Testis (tissue), 3 donors: Measurements from ENCODE around the gene DUSP18. TPM values are rescaled to one million over a fixed set of nuclear protein-coding genes. Genes with fewer than 3 reads are reported as not detected.
"Not testable (repeated sequence)": the region's sequence is repeated elsewhere in the genome, so short reads cannot be mapped to it uniquely, and the experiment has no call there.

Experiments used
- DNase-seq: peaks from one replicate; pipeline ENCODE4 v3.0.0-alpha.2; 2019
- H3K27ac ChIP-seq, 2 donors: fragments of 200-600 bp; sonication (generic); one replicate each; pipeline ENCODE4 v1.5.1; 2019
- H3K27me3 ChIP-seq: fragments of 200-600 bp; sonication (generic); one replicate; pipeline ENCODE4 v1.5.1; 2019
- H3K36me3 ChIP-seq: fragments of 200-600 bp; sonication (generic); one replicate; pipeline ENCODE4 v1.5.1; 2017; ENCODE audit warnings: low read depth; ENCODE audit errors: missing control alignments
- H3K4me1 ChIP-seq: fragments of 200-600 bp; sonication (generic); one replicate; pipeline ENCODE4 v1.5.1; 2019
- H3K4me3 ChIP-seq, 2 donors: fragments of 200-600 bp; sonication (generic); one replicate each; pipeline ENCODE4 v1.5.1; 2017 to 2019
- H3K9me3 ChIP-seq: fragments of 200-600 bp; sonication (generic); one replicate; pipeline ENCODE4 v1.5.1; 2017
- POLR2A ChIP-seq: fragments of 450-650 bp; IDR thresholded peaks from one replicate; pipeline ENCODE4 v1.6.1; 2017; ENCODE audit warnings: antibody characterized with exemption, mild to moderate bottlenecking, moderate library complexity
- WGBS, 2 donors: methylation state at CpG; one replicate each; pipeline ENCODE4 v1.1.5; 2018; 5-methylcytosine and 5-hydroxymethylcytosine counted together
- intact Hi-C: fragments of 100-400 bp; cut with DNase I; formaldehyde crosslinking; loops from one replicate; pipeline ENCODE4 v1.15.1; 2023; ENCODE audit warnings: low total_unique reads
- polyA plus RNA-seq: library from polyadenylated mRNA; stranded (reverse); fragments of 350-450 nt; fragmentation: Illumina TruSeq; extraction: RNeasy Lipid Tissue Mini Kit (QIAGEN cat#74804); gene quantifications from one replicate; pipeline ENCODE4 v1.2.3, GENCODE V29; 2014; ENCODE audit warnings: low read depth, low replicate concordance; ENCODE audit not compliant: insufficient read depth
- total RNA-seq, 2 donors: library from RNA; depleted of rRNA; stranded (reverse); fragments of >200 nt; gene quantifications; one replicate each; pipeline ENCODE4 v1.2.3, GENCODE V29; 2016
- TF ChIP-seq, protein P1 (sequence below), 3 experiments: fragments of 450-650 bp in 2 of 3; fragments of 200-600 bp in 1 of 3; sonication (generic) in 1 of 3; IDR thresholded peaks; one replicate each; pipeline ENCODE4 v1.5.1; 2016 to 2019; ENCODE audit warnings: antibody characterized with exemption in 3 of 3, mild to moderate bottlenecking in 2 of 3, moderate library complexity in 1 of 3

The DUSP18 gene
- total and polyA plus RNA-seq, 3 donors from 2014 or later, result 29.2 to 53.9 (median 42.4) TPM

DNA sequence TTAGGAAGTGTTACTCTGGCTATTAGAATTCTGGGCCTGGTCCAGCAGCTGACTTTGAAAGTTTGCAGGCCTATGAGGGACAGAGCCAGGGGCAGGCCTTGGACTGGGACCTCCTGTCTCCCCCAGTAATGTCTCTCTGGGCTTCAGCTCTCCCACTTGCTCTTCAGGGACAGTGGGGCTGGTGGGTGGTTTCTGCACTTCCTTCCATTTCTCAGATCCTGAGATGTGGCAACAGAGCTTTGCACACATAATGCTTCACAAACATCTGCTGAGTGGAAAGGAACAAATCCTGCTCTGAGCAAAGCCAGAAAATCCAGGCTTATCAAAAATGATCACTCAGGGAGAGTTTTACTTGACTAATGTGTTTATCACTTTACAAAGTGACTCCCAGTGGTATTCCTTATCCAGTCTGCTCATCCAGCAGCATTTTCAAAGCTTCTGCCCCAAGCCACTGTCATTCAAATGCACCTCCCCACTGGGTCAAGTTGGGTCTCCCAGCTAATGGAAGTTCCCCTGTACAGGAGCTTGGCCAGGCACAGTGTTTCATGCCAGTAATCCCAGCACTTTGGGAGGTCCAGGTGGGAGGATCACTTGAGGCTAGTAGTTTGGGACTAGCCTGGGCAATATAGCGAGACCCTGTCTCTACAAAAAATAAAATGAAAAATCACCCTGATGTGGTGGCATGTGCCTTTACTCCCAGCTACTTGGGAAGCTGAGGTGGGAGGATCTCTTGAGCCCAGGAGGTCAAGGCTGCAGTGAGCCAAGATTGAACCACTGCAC lies 13.5 kb upstream of the DUSP18 start:
- intact Hi-C loops, result no loop called here
- WGBS, 2 donors, result 75 to 90% methylated on average over 1 of the region's 1 CpG
- DNase-seq, result no peak
- H3K4me3 ChIP-seq, result no peak overlapping the region
- no peaks in the 10 kb centered on the region for H3K9me3 ChIP-seq
- H3K4me1 ChIP-seq, result peaks cover 34% of the 10 kb centered on the region
- no peak overlapping the region for H3K27ac ChIP-seq
- H3K36me3 ChIP-seq, result no peaks in the 10 kb centered on the region
- no peaks in the 10 kb centered on the region for H3K27me3 ChIP-seq
- TF ChIP-seq, protein P1, sequence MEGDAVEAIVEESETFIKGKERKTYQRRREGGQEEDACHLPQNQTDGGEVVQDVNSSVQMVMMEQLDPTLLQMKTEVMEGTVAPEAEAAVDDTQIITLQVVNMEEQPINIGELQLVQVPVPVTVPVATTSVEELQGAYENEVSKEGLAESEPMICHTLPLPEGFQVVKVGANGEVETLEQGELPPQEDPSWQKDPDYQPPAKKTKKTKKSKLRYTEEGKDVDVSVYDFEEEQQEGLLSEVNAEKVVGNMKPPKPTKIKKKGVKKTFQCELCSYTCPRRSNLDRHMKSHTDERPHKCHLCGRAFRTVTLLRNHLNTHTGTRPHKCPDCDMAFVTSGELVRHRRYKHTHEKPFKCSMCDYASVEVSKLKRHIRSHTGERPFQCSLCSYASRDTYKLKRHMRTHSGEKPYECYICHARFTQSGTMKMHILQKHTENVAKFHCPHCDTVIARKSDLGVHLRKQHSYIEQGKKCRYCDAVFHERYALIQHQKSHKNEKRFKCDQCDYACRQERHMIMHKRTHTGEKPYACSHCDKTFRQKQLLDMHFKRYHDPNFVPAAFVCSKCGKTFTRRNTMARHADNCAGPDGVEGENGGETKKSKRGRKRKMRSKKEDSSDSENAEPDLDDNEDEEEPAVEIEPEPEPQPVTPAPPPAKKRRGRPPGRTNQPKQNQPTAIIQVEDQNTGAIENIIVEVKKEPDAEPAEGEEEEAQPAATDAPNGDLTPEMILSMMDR (IDR thresholded peaks at IDR 0.05), result no peak
- no peak for TF ChIP-seq POLR2A

DNA sequence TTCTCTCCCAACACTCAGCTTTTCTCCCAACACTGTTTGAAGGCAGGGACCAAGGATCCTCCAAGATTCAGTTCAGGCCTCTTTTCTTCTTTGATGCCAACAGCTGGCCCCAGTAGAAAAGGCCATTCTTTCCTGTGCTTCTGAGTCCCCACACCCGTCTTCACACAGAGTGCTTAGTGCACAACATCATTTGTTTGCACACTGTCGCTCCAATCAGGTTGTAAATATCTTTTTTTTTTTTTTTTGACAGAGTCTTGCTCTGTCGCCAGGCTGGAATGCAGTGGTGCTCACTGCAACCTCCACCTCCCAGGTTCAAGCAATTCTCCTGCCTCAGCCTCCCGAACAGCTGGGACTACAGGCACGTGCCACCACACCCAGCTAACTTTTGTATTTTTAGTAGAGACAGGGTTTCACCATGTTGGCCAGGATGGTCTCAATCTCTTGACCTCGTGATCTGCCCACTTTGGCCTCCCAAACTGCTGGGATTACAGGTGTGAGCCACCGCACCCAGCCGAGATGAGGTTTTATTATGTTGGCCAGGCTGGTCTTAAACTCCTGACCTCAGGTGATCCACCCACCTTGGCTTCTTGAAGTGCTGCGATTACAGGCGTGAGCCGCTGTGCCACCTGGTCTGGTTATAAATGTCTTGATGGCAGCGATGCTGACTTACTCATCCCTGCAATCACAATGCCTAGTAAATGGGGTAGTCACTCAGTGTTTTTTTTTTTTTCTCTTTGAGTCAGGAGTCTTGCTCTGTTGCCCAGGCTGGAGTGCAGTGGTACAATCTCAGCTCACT lies 12.4 kb upstream of the DUSP18 start:
- intact Hi-C loops, DNase-seq, H3K36me3 ChIP-seq, H3K9me3 ChIP-seq, H3K4me3 ChIP-seq, H3K27ac ChIP-seq, H3K27me3 ChIP-seq: not testable (repeated sequence)
- H3K4me1 ChIP-seq, result peaks cover 37% of the 10 kb centered on the region
- 75 to 86% methylated on average over 12 of the region's 12 CpGs for WGBS, 2 donors

DNA sequence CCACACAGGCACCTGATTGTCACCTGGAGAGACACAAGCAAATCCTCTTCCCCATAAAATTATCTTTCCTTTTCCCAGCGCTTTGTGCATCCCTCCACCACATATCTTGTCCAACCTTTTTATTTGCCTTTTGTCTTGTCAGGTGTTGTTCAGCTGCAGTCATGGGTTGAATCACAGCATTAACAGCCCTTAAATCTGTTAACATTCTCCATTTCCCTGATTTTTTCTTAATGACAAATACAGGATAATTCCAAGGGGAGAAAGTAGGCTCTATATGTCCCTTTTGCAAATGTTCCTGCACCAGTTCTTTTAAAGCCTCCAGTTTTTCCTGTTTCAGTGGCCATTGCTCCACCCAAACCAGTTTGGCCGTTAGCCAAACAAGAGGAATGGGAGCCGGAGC lies 8.9 kb upstream of the DUSP18 start:
- H3K27me3 ChIP-seq, result not testable (repeated sequence)

DNA sequence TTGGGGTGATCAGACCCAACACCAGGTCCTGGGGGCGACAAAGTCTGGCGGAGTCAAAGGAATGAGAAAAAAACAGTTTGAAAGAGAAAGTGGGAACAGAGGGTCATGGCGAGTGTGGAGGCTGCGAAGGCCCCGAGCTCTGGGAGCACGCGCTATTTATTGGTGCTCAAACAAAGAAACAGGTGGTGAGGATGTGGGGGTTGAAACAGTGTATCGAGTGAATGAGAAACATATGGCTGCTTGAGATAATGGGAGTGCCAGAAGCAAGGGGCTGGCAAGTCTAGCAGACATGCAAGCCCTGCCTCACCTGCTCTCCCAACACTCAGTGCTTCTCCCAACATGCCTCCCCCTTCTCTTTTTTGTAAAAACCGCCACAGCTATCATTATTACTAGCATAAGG lies 7.8 kb upstream of the DUSP18 start:
- 31 to 35% methylated on average over 9 of the region's 9 CpGs for WGBS, 2 donors
- Histone ChIP-seq H3K36me3 (no peaks in the 10 kb centered on the region), H3K9me3 (no peaks in the 10 kb centered on the region), H3K4me3 (no peak overlapping the region), H3K27ac (no peak overlapping the region), H3K4me1 (peaks cover 24% of the 10 kb centered on the region), H3K27me3 (no peaks in the 10 kb centered on the region)
- intact Hi-C loops, result no loop called here
- TF ChIP-seq, protein P1 (IDR thresholded peaks at IDR 0.05), result no peak
- no peak for TF ChIP-seq POLR2A
- DNase-seq, result peak; percentile 79

More for the DNA sequence above, 8.9 kb upstream of the DUSP18 start:
- intact Hi-C loops, H3K4me3 ChIP-seq, H3K27ac ChIP-seq, DNase-seq, H3K9me3 ChIP-seq, H3K36me3 ChIP-seq: not testable (repeated sequence)
- peaks cover 36% of the 10 kb centered on the region for H3K4me1 ChIP-seq
- 88 to 93% methylated on average over 3 of the region's 3 CpGs for WGBS, 2 donors

DNA sequence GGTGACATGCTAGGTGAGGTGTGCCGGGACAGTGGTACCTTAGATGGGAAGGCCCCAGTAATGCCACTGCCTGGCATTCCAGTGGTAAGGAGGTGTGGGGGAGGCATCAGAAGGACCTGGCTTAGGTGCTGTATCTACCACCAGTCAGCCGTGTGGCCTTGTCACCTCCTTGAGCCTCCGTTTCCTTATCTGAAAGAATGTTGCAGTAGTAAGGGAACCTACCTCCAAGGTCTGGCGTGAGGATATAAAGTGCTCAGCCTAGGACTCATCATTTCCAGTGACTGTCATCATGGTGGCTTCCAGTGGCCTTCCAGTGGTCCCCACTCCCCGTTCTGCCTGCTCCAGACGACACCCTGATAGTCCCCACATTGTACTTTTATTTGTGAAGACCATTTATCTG lies 6.8 kb upstream of the DUSP18 start:
- Histone ChIP-seq H3K9me3 (no peaks in the 10 kb centered on the region), H3K27me3 (no peaks in the 10 kb centered on the region), H3K36me3 (no peaks in the 10 kb centered on the region), H3K4me3 (no peak overlapping the region), H3K27ac (no peak overlapping the region), H3K4me1 (peaks cover 17% of the 10 kb centered on the region)
- WGBS, 2 donors, result 61 to 80% methylated on average over 6 of the region's 6 CpGs
- intact Hi-C loops, result no loop called here
- TF ChIP-seq POLR2A, result no peak
- TF ChIP-seq, protein P1 (IDR thresholded peaks at IDR 0.05), result no peak
- DNase-seq, result no peak
